HEK293T (cell line): ENCODE measurements around the gene WDR54.

Experiments used
- CTCF ChIA-PET: fragments of 350-600 bp; formaldehyde crosslinking; extraction: SDS; loops from one replicate; lab custom pipeline; 2021; ENCODE audit warnings: antibody characterized with exemption, inconsistent platforms; lab: Yijun Ruan, JAX
- POLR2A ChIA-PET: fragments of 350-600 bp; formaldehyde crosslinking; extraction: SDS; loops from one replicate; lab custom pipeline; 2020; ENCODE audit warnings: antibody characterized with exemption, inconsistent platforms; lab: Yijun Ruan, JAX
- DNase-seq: peaks from one replicate; pipeline ENCODE4 v3.0.0; 2012; ENCODE audit warnings: mixed read lengths; ENCODE audit errors: extremely low spot score
- ARNT ChIP-seq: fragments of 450-650 bp; IDR thresholded peaks from 2 replicates; pipeline ENCODE4 v1.6.1; 2017; ENCODE audit warnings: mild to moderate bottlenecking
- BHLHE40 ChIP-seq: fragments of 450-650 bp; IDR thresholded peaks from 2 replicates; pipeline ENCODE4 v1.6.1; 2016; ENCODE audit warnings: mild to moderate bottlenecking, moderate library complexity, borderline replicate concordance
- CTBP1 ChIP-seq: fragments of 450-650 bp; IDR thresholded peaks from 2 replicates; pipeline ENCODE4 v1.6.1; 2016; ENCODE audit warnings: borderline replicate concordance
- ELF4 ChIP-seq: fragments of 450-650 bp; IDR thresholded peaks from 2 replicates; pipeline ENCODE4 v1.6.1; 2017; ENCODE audit warnings: antibody characterized with exemption
- FOXA1 ChIP-seq: fragments of 450-650 bp; IDR thresholded peaks from 2 replicates; pipeline ENCODE4 v1.6.1; 2016; ENCODE audit warnings: mild to moderate bottlenecking
- FOXK2 ChIP-seq: fragments of 450-650 bp; IDR thresholded peaks from 2 replicates; pipeline ENCODE4 v1.6.1; 2016; ENCODE audit warnings: mild to moderate bottlenecking
- FOXM1 ChIP-seq: fragments of 450-650 bp; IDR thresholded peaks from 2 replicates; pipeline ENCODE4 v1.6.1; 2017; ENCODE audit warnings: mild to moderate bottlenecking, borderline replicate concordance
- HDGF ChIP-seq: fragments of 450-650 bp; IDR thresholded peaks from 2 replicates; pipeline ENCODE4 v1.6.1; 2017; ENCODE audit warnings: antibody characterized with exemption, borderline replicate concordance
- L3MBTL2 ChIP-seq: fragments of 450-650 bp; conservative IDR thresholded peaks from 2 replicates; pipeline ENCODE4 v1.6.1; 2016; ENCODE audit warnings: mild to moderate bottlenecking
- LEF1 ChIP-seq: fragments of 450-650 bp; IDR thresholded peaks from 2 replicates; pipeline ENCODE4 v1.6.1; 2017; ENCODE audit warnings: mild to moderate bottlenecking, borderline replicate concordance
- NFRKB ChIP-seq: fragments of 450-650 bp; IDR thresholded peaks from 2 replicates; pipeline ENCODE4 v1.6.1; 2016; ENCODE audit warnings: mild to moderate bottlenecking, moderate library complexity
- SP1 ChIP-seq: fragments of 450-650 bp; IDR thresholded peaks from 2 replicates; pipeline ENCODE4 v1.6.1; 2017
- SUZ12 ChIP-seq: fragments of 450-650 bp; IDR thresholded peaks from 2 replicates; pipeline ENCODE4 v1.6.1; 2016; ENCODE audit warnings: mild to moderate bottlenecking
- TARDBP ChIP-seq: fragments of 450-650 bp; IDR thresholded peaks from 2 replicates; pipeline ENCODE4 v1.6.1; 2016
- ZNF384 ChIP-seq: fragments of 450-650 bp; IDR thresholded peaks from 2 replicates; pipeline ENCODE4 v1.6.1; 2016
- TF ChIP-seq, protein P1 (sequence below): fragments of 450-650 bp; IDR thresholded peaks from 2 replicates; pipeline ENCODE4 v1.6.1; 2016

WDR54 gene

GRCh38 chr2:74385396-74385795 is 36.1 kb upstream of the WDR54 start:
- ChIA-PET CTCF (interaction anchor here (0.5 kb wide), 1 partner anchor 24 kb away, joined by 3 read pairs; no protein-coding TSS in a partner anchor), POLR2A (no interaction called here)
- no peak for DNase-seq
- TF ChIP-seq NFRKB (no peak), FOXM1 (no peak), SUZ12 (no peak), TARDBP (no peak)

- no peak for DNase-seq
- ChIA-PET CTCF (no interaction called here), POLR2A (interaction anchor here (1.1 kb wide), 1 partner anchor 11 kb away, joined by 3 read pairs; no protein-coding TSS in a partner anchor)
- TF ChIP-seq SUZ12 (no peak), TARDBP (no peak), ARNT (no peak), FOXK2 (no peak)
Observed at GRCh38 chr2:74387346-74387745, 34.2 kb upstream of the WDR54 start.

- no peak for DNase-seq
- TF ChIP-seq HDGF (no peak), NFRKB (no peak), CTBP1 (no peak), FOXM1 (no peak), FOXA1 (no peak), LEF1 (no peak), ZNF384 (no peak), SUZ12 (no peak), BHLHE40 (no peak), ELF4 (no peak), L3MBTL2 (no peak)
- TF ChIP-seq, protein P1, sequence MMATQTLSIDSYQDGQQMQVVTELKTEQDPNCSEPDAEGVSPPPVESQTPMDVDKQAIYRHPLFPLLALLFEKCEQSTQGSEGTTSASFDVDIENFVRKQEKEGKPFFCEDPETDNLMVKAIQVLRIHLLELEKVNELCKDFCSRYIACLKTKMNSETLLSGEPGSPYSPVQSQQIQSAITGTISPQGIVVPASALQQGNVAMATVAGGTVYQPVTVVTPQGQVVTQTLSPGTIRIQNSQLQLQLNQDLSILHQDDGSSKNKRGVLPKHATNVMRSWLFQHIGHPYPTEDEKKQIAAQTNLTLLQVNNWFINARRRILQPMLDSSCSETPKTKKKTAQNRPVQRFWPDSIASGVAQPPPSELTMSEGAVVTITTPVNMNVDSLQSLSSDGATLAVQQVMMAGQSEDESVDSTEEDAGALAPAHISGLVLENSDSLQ, result no peak
- ChIA-PET POLR2A (interaction anchor here (0.9 to 2.7 kb wide), 16 partner anchors 8 to 212 kb away, joined by 3 to 15 read pairs (median 6); partner anchors contain the start of genes C2orf81, DCTN1, INO80B and MOB1A), CTCF (interaction anchor here (1.3 kb wide), 1 partner anchor 9 kb away, joined by 3 read pairs; no protein-coding TSS in a partner anchor)
Observed at GRCh38 chr2:74390606-74391005, 30.9 kb upstream of the WDR54 start.

- DNase-seq, result peak; percentile 34
- POLR2A ChIA-PET, result interaction anchor here (0.8 to 2.7 kb wide), 21 partner anchors 9 to 213 kb away, joined by 3 to 15 read pairs (median 5); partner anchors contain the start of genes AUP1, C2orf81, DCTN1 and HTRA2
- CTCF ChIA-PET, result interaction anchor here (0.5 to 1.3 kb wide), 4 partner anchors 10 to 141 kb away, joined by 3 read pairs; no protein-coding TSS in a partner anchor
- TF ChIP-seq FOXM1 (no peak), FOXK2 (no peak), ELF4 (no peak), HDGF (no peak), ARNT (no peak), L3MBTL2 (no peak), NFRKB (no peak), TARDBP (no peak), LEF1 (no peak), SUZ12 (no peak), FOXA1 (no peak), BHLHE40 (no peak), SP1 (no peak), CTBP1 (no peak), ZNF384 (no peak)
- TF ChIP-seq, protein P1, result no peak
Observed at GRCh38 chr2:74391209-74391579, 30.3 kb upstream of the WDR54 start.

DNA sequence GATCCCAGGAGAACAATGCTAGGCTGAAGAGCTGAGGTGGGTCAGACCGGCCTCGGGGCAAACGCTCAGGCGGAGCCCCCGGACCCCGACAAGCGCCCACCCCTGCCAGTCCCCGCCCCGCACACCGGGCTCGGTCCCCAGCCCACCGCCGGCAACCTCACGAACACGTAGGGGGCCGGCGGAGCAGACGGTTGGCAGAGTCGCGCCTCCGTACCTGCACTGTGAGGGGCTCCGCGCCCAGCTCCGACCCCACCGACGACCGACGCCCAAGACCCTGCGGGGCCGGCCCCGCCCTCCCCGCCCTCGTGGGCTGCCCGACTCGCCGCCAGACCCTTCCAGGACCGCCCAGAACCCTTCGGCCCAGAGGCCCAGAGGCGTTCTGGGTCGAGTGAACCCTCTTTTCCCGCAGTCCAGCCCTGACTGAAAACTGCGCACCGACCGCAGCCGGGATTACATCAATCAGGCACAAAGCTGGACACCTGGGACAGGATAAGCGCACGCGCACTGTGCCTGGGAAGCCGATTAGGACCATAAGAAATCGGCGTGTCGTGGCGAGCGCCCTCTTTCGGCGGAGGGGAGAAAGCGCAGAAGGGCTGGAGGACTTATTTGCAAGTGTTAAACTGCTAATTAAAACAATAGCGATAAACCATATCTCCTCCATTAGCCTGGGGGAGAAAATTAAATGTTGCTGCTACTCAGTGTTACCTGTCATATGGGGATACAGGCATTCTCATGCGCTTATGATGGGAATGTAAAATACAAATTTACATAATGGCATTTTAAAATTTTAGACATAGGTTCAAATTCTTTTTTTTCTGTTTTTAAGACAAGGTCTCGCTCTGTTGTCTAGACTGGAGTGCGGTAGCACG is 29.7 kb upstream of the WDR54 start:
- ChIA-PET CTCF (interaction anchor here (0.5 to 1.3 kb wide), 7 partner anchors 10 to 250 kb away, joined by 3 to 6 read pairs (median 3); no protein-coding TSS in a partner anchor), POLR2A (interaction anchor here (0.5 to 2.7 kb wide), 23 partner anchors 9 to 213 kb away, joined by 3 to 15 read pairs (median 5); partner anchors contain the start of genes AUP1, C2orf81, DCTN1 and HTRA2)
- DNase-seq, result peak; percentile 91
- TF ChIP-seq ZNF384, result no peak
- no peak for TF ChIP-seq FOXA1
- TF ChIP-seq FOXM1, result peak; percentile 40; the same call in 1 of the 2 replicates
- TF ChIP-seq ARNT, result peak; percentile 68
- TF ChIP-seq L3MBTL2, result 0 out of 2 replicates have a peak, but pooled peaks have one; percentile 25

DNA sequence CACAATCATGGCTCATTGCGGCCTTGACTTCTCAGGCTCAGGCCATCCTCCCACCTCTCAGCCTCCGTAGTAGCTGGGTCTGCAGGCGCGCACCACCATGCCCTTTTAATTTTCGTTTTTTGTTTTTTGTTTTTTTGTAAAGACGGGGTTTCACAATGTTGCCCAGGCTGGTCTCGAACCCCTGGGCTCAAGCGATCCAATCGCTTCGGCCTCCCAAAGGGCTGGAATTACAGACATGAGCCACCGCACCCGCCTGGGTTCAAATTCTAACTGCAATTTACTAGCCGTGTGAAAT is 29.1 kb upstream of the WDR54 start:
- TF ChIP-seq TARDBP (no peak), FOXK2 (no peak), HDGF (no peak), ARNT (no peak), ZNF384 (no peak), BHLHE40 (no peak), CTBP1 (no peak), FOXM1 (no peak), FOXA1 (no peak)
- TF ChIP-seq, protein P1, result no peak
- DNase-seq, result no peak
- CTCF ChIA-PET, result interaction anchor here (0.6 to 1.1 kb wide), 3 partner anchors 11 to 107 kb away, joined by 3 to 6 read pairs (median 5); no protein-coding TSS in a partner anchor
- POLR2A ChIA-PET, result interaction anchor here (0.6 to 2.7 kb wide), 12 partner anchors 8 to 137 kb away, joined by 3 to 15 read pairs (median 8); partner anchors contain the start of genes AUP1, DCTN1, HTRA2 and INO80B
